KMS-11 (cell line): ENCODE data around the gene SCAPER.

ENCODE experiments used
- H2AFZ ChIP-seq: fragments of 200-600 bp; sonication (generic); 2 replicates; pipeline ENCODE4 v1.6.1; 2016; ENCODE audit warnings: antibody characterized with exemption, mixed run types, low read depth
- H3K27ac ChIP-seq: fragments of 200-600 bp; sonication (generic); 2 replicates; pipeline ENCODE4 v1.6.1; 2016; ENCODE audit warnings: mild to moderate bottlenecking, mixed run types
- H3K27me3 ChIP-seq: fragments of 200-600 bp; sonication (generic); 2 replicates; pipeline ENCODE4 v1.6.1; 2017; ENCODE audit warnings: mild to moderate bottlenecking, low read depth, mixed run types, moderate library complexity; ENCODE audit not compliant: insufficient read depth
- H3K36me3 ChIP-seq: fragments of 200-600 bp; sonication (generic); 2 replicates; pipeline ENCODE4 v1.6.1; 2017; ENCODE audit warnings: mild to moderate bottlenecking, mixed run types; ENCODE audit not compliant: insufficient read depth
- H3K4me1 ChIP-seq: fragments of 200-600 bp; sonication (generic); 2 replicates; pipeline ENCODE4 v1.6.1; 2016; ENCODE audit warnings: mild to moderate bottlenecking, low read depth, mixed run types; ENCODE audit not compliant: poor library complexity, severe bottlenecking
- H3K4me2 ChIP-seq: fragments of 200-600 bp; sonication (generic); 2 replicates; pipeline ENCODE4 v1.7.0; 2016; ENCODE audit warnings: mild to moderate bottlenecking, mixed run types
- H3K4me3 ChIP-seq: fragments of 200-600 bp; sonication (generic); IDR thresholded peaks from 2 replicates; pipeline ENCODE4 v1.6.1; 2017; ENCODE audit warnings: low read depth, low read length, mixed read lengths; ENCODE audit not compliant: insufficient read depth
- H3K79me2 ChIP-seq: fragments of 200-600 bp; sonication (generic); 2 replicates; pipeline ENCODE4 v1.6.1; 2016; ENCODE audit warnings: low read depth, mixed run types; ENCODE audit not compliant: insufficient read depth
- H3K9ac ChIP-seq: fragments of 200-600 bp; sonication (generic); 2 replicates; pipeline ENCODE4 v1.6.1; 2016; ENCODE audit warnings: mild to moderate bottlenecking, mixed run types
- H4K20me1 ChIP-seq: fragments of 200-600 bp; sonication (generic); 2 replicates; pipeline ENCODE4 v1.6.1; 2016; ENCODE audit warnings: mild to moderate bottlenecking, mixed run types; ENCODE audit not compliant: insufficient read depth
- TF ChIP-seq, protein P1 (sequence below): fragments of 200-600 bp; sonication (generic); conservative IDR thresholded peaks from 2 replicates; pipeline ENCODE4 v1.6.1; 2017; ENCODE audit warnings: low read depth, mild to moderate bottlenecking, antibody characterized with exemption, low read length, moderate library complexity, mixed read lengths

SCAPER gene

DNA sequence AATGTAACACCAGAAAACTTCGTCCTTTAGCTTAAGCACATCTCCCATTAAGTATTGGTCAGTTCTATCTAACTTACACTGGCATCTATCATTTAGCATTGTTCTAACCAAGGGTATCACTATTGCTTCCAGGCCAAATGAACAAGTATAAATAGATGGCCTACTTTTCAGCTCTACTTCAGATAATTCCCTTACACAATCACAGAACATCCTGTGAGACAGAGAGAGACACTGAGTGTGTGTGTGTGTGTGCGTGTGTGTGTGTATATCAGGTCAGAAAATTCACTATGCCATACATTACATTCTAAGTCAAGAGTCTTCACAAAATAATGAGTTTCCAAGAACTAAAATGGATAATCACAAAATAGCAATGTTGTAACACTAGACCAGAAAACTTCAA, 39.1 kb downstream of the SCAPER start:
- Histone ChIP-seq H3K4me1 (no peaks in the 10 kb centered on the region), H2AFZ (no peak overlapping the region), H3K9ac (no peak overlapping the region), H3K4me3 (no peak overlapping the region), H3K36me3 (no peaks in the 10 kb centered on the region), H4K20me1 (no peaks in the 10 kb centered on the region), H3K79me2 (no peaks in the 10 kb centered on the region), H3K4me2 (no peak overlapping the region), H3K27me3 (no peaks in the 10 kb centered on the region), H3K27ac (no peak overlapping the region)
- TF ChIP-seq, protein P1, sequence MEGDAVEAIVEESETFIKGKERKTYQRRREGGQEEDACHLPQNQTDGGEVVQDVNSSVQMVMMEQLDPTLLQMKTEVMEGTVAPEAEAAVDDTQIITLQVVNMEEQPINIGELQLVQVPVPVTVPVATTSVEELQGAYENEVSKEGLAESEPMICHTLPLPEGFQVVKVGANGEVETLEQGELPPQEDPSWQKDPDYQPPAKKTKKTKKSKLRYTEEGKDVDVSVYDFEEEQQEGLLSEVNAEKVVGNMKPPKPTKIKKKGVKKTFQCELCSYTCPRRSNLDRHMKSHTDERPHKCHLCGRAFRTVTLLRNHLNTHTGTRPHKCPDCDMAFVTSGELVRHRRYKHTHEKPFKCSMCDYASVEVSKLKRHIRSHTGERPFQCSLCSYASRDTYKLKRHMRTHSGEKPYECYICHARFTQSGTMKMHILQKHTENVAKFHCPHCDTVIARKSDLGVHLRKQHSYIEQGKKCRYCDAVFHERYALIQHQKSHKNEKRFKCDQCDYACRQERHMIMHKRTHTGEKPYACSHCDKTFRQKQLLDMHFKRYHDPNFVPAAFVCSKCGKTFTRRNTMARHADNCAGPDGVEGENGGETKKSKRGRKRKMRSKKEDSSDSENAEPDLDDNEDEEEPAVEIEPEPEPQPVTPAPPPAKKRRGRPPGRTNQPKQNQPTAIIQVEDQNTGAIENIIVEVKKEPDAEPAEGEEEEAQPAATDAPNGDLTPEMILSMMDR: no peak

DNA sequence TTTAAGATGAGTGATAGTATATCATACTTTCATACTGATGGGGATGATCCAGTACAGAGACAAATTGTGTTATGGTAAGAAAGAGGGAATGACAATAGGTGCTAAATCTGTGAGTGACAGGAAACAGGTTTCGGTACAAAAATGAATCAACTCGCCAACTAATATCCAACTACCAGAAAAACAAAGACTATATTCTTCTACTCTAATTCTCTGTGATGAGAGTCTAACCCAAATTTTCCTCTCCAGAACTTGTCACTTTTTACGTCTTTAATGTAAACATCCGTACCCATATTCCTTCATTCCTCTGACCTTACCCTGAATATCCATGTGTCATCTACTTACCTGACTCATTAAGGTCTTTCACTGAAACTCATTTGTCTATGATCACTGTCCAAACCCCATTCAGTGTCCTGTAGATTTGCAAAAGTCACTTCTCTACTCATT, 39.6 kb downstream of the SCAPER start:
- no peaks in the 10 kb centered on the region for H3K36me3 ChIP-seq
- H3K27me3 ChIP-seq: no peaks in the 10 kb centered on the region
- no peak overlapping the region for H2AFZ ChIP-seq
- no peaks in the 10 kb centered on the region for H3K4me1 ChIP-seq
- no peaks in the 10 kb centered on the region for H4K20me1 ChIP-seq
- TF ChIP-seq, protein P1: no peak
- no peak overlapping the region for H3K9ac ChIP-seq
- no peak overlapping the region for H3K4me3 ChIP-seq
- H3K27ac ChIP-seq: no peak overlapping the region
- no peaks in the 10 kb centered on the region for H3K79me2 ChIP-seq
- H3K4me2 ChIP-seq: no peak overlapping the region

DNA sequence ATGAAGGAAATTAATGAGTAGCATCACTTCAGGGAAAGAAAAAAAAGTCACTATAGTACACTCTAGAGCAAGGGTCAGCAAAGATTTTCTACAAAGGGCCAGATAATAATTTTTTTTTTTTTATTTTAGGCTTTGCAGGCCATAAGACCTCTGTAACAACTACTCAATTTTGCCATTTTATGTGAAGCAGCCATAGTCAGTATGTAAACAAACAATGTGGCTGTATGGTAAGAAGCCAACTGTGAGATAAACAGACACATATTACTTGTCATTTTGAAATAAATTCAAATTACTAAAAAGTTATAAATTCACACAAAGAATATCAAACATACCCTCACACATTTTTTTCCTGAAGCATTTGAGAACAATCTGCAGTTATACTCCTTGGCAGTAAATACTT, 40.6 kb downstream of the SCAPER start:
- H3K4me1 ChIP-seq: no peaks in the 10 kb centered on the region
- H2AFZ ChIP-seq: no peak overlapping the region
- H3K4me2 ChIP-seq: no peak overlapping the region
- H3K36me3 ChIP-seq: no peaks in the 10 kb centered on the region
- H3K4me3 ChIP-seq: no peak overlapping the region
- no peak overlapping the region for H3K27ac ChIP-seq
- TF ChIP-seq, protein P1: no peak
- H3K79me2 ChIP-seq: no peaks in the 10 kb centered on the region
- no peak overlapping the region for H3K9ac ChIP-seq
- no peaks in the 10 kb centered on the region for H4K20me1 ChIP-seq
- H3K27me3 ChIP-seq: no peaks in the 10 kb centered on the region

DNA sequence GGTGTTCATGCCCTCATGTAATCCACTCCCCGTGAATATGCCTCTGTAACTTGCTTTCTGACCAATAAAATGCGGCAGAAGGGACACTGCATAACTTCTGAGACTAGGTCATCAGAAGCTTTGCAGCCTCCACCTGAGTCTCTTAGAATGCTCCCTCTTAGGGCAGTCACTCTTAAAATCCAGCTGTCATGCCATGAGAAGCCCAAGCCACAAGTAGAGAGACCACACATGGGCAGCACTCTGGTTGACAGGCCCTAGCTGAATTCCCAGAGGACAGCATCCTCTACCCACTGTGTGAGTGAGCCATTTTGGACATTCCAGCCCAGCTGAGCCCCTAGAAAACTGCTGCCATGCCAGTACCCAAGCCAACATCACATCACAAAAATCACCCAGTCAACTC, 41.4 kb downstream of the SCAPER start:
- H3K4me3 ChIP-seq: no peak overlapping the region
- H3K79me2 ChIP-seq: no peaks in the 10 kb centered on the region

More for the DNA sequence above, 41.4 kb downstream of the SCAPER start:
- H3K4me1 ChIP-seq: no peaks in the 10 kb centered on the region
- H4K20me1 ChIP-seq: no peaks in the 10 kb centered on the region
- no peaks in the 10 kb centered on the region for H3K27me3 ChIP-seq
- no peak overlapping the region for H2AFZ ChIP-seq
- no peak overlapping the region for H3K9ac ChIP-seq
- H3K27ac ChIP-seq: no peak overlapping the region
- H3K36me3 ChIP-seq: no peaks in the 10 kb centered on the region
- H3K4me2 ChIP-seq: no peak overlapping the region
- TF ChIP-seq, protein P1: no peak
